Right ventricle myocardium superior (tissue), 1 donor: ENCODE data around the gene OPRM1. TPM values are rescaled to one million over a fixed set of nuclear protein-coding genes. Genes with fewer than 3 reads are reported as not detected.
"Not testable (repeated sequence)": the region's sequence is repeated elsewhere in the genome, so short reads cannot be mapped to it uniquely, and the experiment has no call there.

Experiments
- ATAC-seq: fragments of 200-7000 bp; cut with Tn5 transposase; one replicate; pipeline ENCODE4 v1.9.1; 2020; ENCODE audit warnings: mild to moderate bottlenecking; ENCODE audit not compliant: poor library complexity
- DNase-seq: peaks from one replicate; pipeline ENCODE4 v3.0.0-alpha.2; 2020
- intact Hi-C: fragments of 100-400 bp; cut with DNase I; formaldehyde crosslinking; loops from one replicate; pipeline ENCODE4 v1.11.2; 2022
- total RNA-seq: library from RNA; stranded (reverse); fragmentation: NEBNext Ultra II Directional; extraction: Animal tissue kit (Norgen Biotek cat#: 25700); gene quantifications from one replicate; pipeline ENCODE4 v1.2.1, GENCODE V29; 2021
- donor health status: DM: no; HTN: yes; CAD: no; lungs with severe emphysema.

OPRM1 gene
- total RNA-seq, 1 donor from 2014 or later, result not detected

GRCh38 chr6:154228521-154228905 lies 189.5 kb downstream of the OPRM1 start:
- no peak for DNase-seq
- intact Hi-C loops, result no loop called here
- ATAC-seq, result no peak

GRCh38 chr6:154229786-154230185 lies 190.7 kb downstream of the OPRM1 start:
- no peak for ATAC-seq
- intact Hi-C loops, result no loop called here
- no peak for DNase-seq

GRCh38 chr6:154230393-154230792 lies 191.4 kb downstream of the OPRM1 start:
- intact Hi-C loops, result no loop called here

GRCh38 chr6:154230910-154231595 lies 192.0 kb downstream of the OPRM1 start:
- no peak for ATAC-seq
- intact Hi-C loops, result no loop called here
- DNase-seq, result no peak

More at GRCh38 chr6:154230393-154230792, 191.4 kb downstream of the OPRM1 start:
- DNase-seq, result no peak
- ATAC-seq, result no peak

GRCh38 chr6:154232013-154232910 lies 193.2 kb downstream of the OPRM1 start:
- DNase-seq (no peak), ATAC-seq (no peak)
- intact Hi-C loops, result no loop called here

GRCh38 chr6:154233383-154233782 lies 194.3 kb downstream of the OPRM1 start:
- DNase-seq (no peak), ATAC-seq (no peak)
- intact Hi-C loops, result no loop called here

GRCh38 chr6:154234019-154234772 lies 195.2 kb downstream of the OPRM1 start:
- intact Hi-C loops, result no loop called here
- no peak for ATAC-seq
- DNase-seq, result no peak

GRCh38 chr6:154236646-154237301 lies 197.7 kb downstream of the OPRM1 start:
- intact Hi-C loops, result no loop called here
- ATAC-seq (no peak), DNase-seq (no peak)

- intact Hi-C loops, result no loop called here
- no peak for DNase-seq
- no peak for ATAC-seq
Observed at GRCh38 chr6:154238831-154239230, 199.8 kb downstream of the OPRM1 start.

GRCh38 chr6:154239392-154239791 lies 200.4 kb downstream of the OPRM1 start:
- DNase-seq (no peak), ATAC-seq (no peak)
- intact Hi-C loops, result no loop called here

- intact Hi-C loops, ATAC-seq, DNase-seq: not testable (repeated sequence)
Observed at GRCh38 chr6:154241061-154241460, 202.0 kb downstream of the OPRM1 start.

- intact Hi-C loops, result no loop called here
- ATAC-seq (no peak), DNase-seq (no peak)
Observed at GRCh38 chr6:154241581-154241980, 202.5 kb downstream of the OPRM1 start.

- intact Hi-C loops, result no loop called here
- ATAC-seq (no peak), DNase-seq (no peak)
Observed at GRCh38 chr6:154242617-154243357, 203.7 kb downstream of the OPRM1 start.

- ATAC-seq, result peak; percentile 46
- DNase-seq, result no peak
- intact Hi-C loops, result no loop called here
Observed at GRCh38 chr6:154243793-154244750, 205.0 kb downstream of the OPRM1 start.

- no peak for ATAC-seq
- DNase-seq, result no peak
- intact Hi-C loops, result no loop called here
Observed at GRCh38 chr6:154245506-154245905, 206.5 kb downstream of the OPRM1 start.

GRCh38 chr6:154246723-154247118 lies 207.7 kb downstream of the OPRM1 start:
- intact Hi-C loops, result no loop called here
- DNase-seq, result no peak
- ATAC-seq, result no peak
